SK-N-SH (cell line): ENCODE results near the gene ADD1. TPM values are rescaled to one million over a fixed set of nuclear protein-coding genes. Genes with fewer than 3 reads are reported as not detected.

ENCODE experiments used
- CTCF ChIA-PET: fragments of 300-600, 350-600 bp; formaldehyde crosslinking; extraction: SDS; loops from one replicate; lab custom pipeline; 2021; lab: Yijun Ruan, JAX
- POLR2A ChIA-PET: fragments of 350-600 bp; sonication (Branson Sonifier 250); formaldehyde crosslinking; extraction: SDS; loops from one replicate; lab custom pipeline; 2020; ENCODE audit warnings: antibody characterized with exemption, inconsistent platforms; lab: Yijun Ruan, JAX
- DNase-seq: peaks from one replicate; pipeline ENCODE4 v3.0.0; 2012
- H2AFZ ChIP-seq: fragments of 200-600 bp; sonication (generic); 2 replicates; pipeline ENCODE4 v1.8.1; 2016; ENCODE audit warnings: antibody characterized with exemption, mild to moderate bottlenecking, low read depth
- H3F3A ChIP-seq: fragments of 200-600 bp; sonication (generic); replicated peaks from 2 replicates; pipeline ENCODE3; 2016; ENCODE audit warnings: antibody characterized with exemption, mild to moderate bottlenecking; ENCODE audit not compliant: insufficient read depth
- H3K27ac ChIP-seq, 2 experiments: fragments of 200-500 bp in 1 of 2; fragments of 200-600 bp in 1 of 2; sonication (Bioruptor generic) in 1 of 2; sonication (generic), shearing (Covaris generic) in 1 of 2; 2 replicates each; pipeline versions ENCODE4 v1.5.1 to v1.6.1; 2014 to 2016; ENCODE audit warnings: low read depth in 2 of 2, inconsistent platforms in 1 of 2, low read length in 1 of 2, mild to moderate bottlenecking in 1 of 2, mixed read lengths in 1 of 2
- H3K27me3 ChIP-seq: fragments of 200-600 bp; sonication (generic), shearing (Covaris generic); 2 replicates; pipeline ENCODE4 v1.6.1; 2016; ENCODE audit warnings: mixed run types; ENCODE audit not compliant: insufficient read depth
- H3K36me3 ChIP-seq, 2 experiments: fragments of 200-500 bp in 1 of 2; fragments of 200-600 bp in 1 of 2; sonication (Bioruptor generic) in 1 of 2; sonication (generic) in 1 of 2; replicated peaks in 1 of 2; 2 replicates each; pipeline versions ENCODE3 to v1.5.1; 2014 to 2016; ENCODE audit warnings: low read length in 1 of 2, mild to moderate bottlenecking in 1 of 2; ENCODE audit not compliant: insufficient read depth in 2 of 2, control insufficient read depth in 1 of 2
- H3K4me1 ChIP-seq, 2 experiments: fragments of 200-500 bp in 1 of 2; fragments of 200-600 bp in 1 of 2; sonication (Bioruptor generic) in 1 of 2; sonication (generic), shearing (Covaris generic) in 1 of 2; 2 replicates each; pipeline versions ENCODE4 v1.5.1 to v1.6.1; 2014 to 2016; ENCODE audit warnings: low read depth in 1 of 2, low read length in 1 of 2, mixed run types in 1 of 2; ENCODE audit not compliant: insufficient read depth in 2 of 2, control insufficient read depth in 1 of 2
- H3K4me2 ChIP-seq: fragments of 200-600 bp; sonication (generic), shearing (Covaris generic); 2 replicates; pipeline ENCODE4 v1.6.1; 2017; ENCODE audit warnings: mixed run types
- H3K4me3 ChIP-seq, 2 experiments: fragments of 200-500 bp in 1 of 2; fragments of 200-600 bp in 1 of 2; sonication (Bioruptor generic) in 1 of 2; sonication (generic), shearing (Covaris generic) in 1 of 2; 2 replicates each; pipeline versions ENCODE4 v1.5.1 to v1.8.1; 2014 to 2016; ENCODE audit warnings: low read depth in 2 of 2, inconsistent platforms in 1 of 2, low read length in 1 of 2, mild to moderate bottlenecking in 1 of 2, mixed read lengths in 1 of 2, moderate library complexity in 1 of 2
- H3K79me2 ChIP-seq: fragments of 200-600 bp; sonication (generic); 2 replicates; pipeline ENCODE4 v1.8.1; 2017; ENCODE audit warnings: mild to moderate bottlenecking; ENCODE audit not compliant: insufficient read depth
- H3K9ac ChIP-seq: fragments of 200-600 bp; sonication (generic); 2 replicates; pipeline ENCODE4 v1.6.1; 2017; ENCODE audit warnings: mixed run types
- H3K9me2 ChIP-seq: fragments of 200-600 bp; sonication (generic); 2 replicates; pipeline ENCODE4 v1.6.1; 2017; ENCODE audit warnings: mixed run types
- H3K9me3 ChIP-seq: fragments of 200-600 bp; sonication (generic); 2 replicates; pipeline ENCODE4 v1.6.1; 2017; ENCODE audit warnings: mixed run types, mild to moderate bottlenecking, moderate library complexity
- H4K20me1 ChIP-seq: fragments of 200-600 bp; sonication (generic); 2 replicates; pipeline ENCODE4 v1.6.1; 2017; ENCODE audit warnings: mild to moderate bottlenecking, mixed run types; ENCODE audit not compliant: insufficient read depth
- FOXM1 ChIP-seq: IDR thresholded peaks from 2 replicates; pipeline ENCODE4 v1.4.0; 2012; ENCODE audit warnings: low read depth, mild to moderate bottlenecking
- IRF3 ChIP-seq: fragments of 150-350 bp; IDR thresholded peaks from 2 replicates; pipeline ENCODE4 v1.6.1; 2016; ENCODE audit warnings: mild to moderate bottlenecking, low read depth, low read length
- JUND ChIP-seq: IDR thresholded peaks from 2 replicates; pipeline ENCODE4 v1.4.0; 2012
- MEF2A ChIP-seq: IDR thresholded peaks from 2 replicates; pipeline ENCODE4 v1.4.0; 2012; ENCODE audit warnings: low read depth, borderline replicate concordance
- RXRA ChIP-seq: IDR thresholded peaks from 2 replicates; pipeline ENCODE4 v1.4.0; 2012; ENCODE audit warnings: low read depth, mild to moderate bottlenecking, borderline replicate concordance
- TCF12 ChIP-seq: IDR thresholded peaks from 2 replicates; pipeline ENCODE4 v1.4.0; 2012
- YY1 ChIP-seq: IDR thresholded peaks from 2 replicates; pipeline ENCODE4 v1.4.0; 2012; ENCODE audit warnings: low read depth, mild to moderate bottlenecking
- WGBS: methylation state at CpG from one replicate; pipeline ENCODE4 v1.1.6; 2017; ENCODE audit warnings: low lambda C conversion rate; 5-methylcytosine and 5-hydroxymethylcytosine counted together
- polyA plus RNA-seq, 3 experiments: library from polyadenylated mRNA; depleted of rRNA; stranded (reverse); fragments of >200 nt; gene quantifications; 2 replicates each; pipeline ENCODE4 v1.2.3, GENCODE V29; 2012
- TF ChIP-seq, protein P1 (sequence below): IDR thresholded peaks from 2 replicates; pipeline ENCODE4 v1.4.0; 2012; ENCODE audit warnings: low read depth
- TF ChIP-seq, protein P2 (sequence below): IDR thresholded peaks from 2 replicates; pipeline ENCODE4; 2012
- TF ChIP-seq, protein P3 (sequence below): IDR thresholded peaks from 2 replicates; pipeline ENCODE4 v1.4.0; 2012; ENCODE audit warnings: low read depth, borderline replicate concordance

ADD1 gene
- polyA plus RNA-seq, 1 of the 3 experiments (the other 2 are of a cell fraction), result 155 TPM

DNA sequence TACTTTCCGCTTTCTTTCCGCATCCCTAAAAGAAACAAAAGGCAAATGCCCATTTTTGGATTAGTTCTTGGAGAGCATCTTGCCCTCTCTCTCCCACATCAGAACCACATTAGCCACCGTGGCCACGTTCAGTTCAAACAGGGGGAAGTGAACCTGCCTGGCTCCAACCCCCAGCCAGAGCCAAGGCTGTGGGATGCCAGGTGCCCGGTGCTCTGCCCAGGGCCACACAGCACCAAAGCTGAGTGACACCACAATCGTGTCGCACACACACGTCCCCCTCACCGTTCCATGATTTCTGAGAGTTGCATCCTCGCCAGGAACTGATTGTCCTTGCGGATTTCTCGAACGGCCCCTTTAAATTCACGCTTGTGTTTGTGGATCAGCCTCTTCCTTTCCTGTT is 95.3 kb downstream of the ADD1 start:
- no peak for DNase-seq
- Histone ChIP-seq H3K9me2 (no peaks in the 10 kb centered on the region), H3K79me2 (peaks cover 34% of the 10 kb centered on the region), H3K27ac (no peak overlapping the region), H3K4me3 (no peak overlapping the region), H3K4me2 (no peak overlapping the region), H2AFZ (no peak overlapping the region), H3K9me3 (no peaks in the 10 kb centered on the region), H3K4me1 (peaks cover 14 to 27% of the 10 kb centered on the region in 2 experiments), H3F3A (peaks cover 16% of the 10 kb centered on the region), H4K20me1 (0 out of 2 replicates have a peak, but pooled peaks cover 19% of the 10 kb centered on the region), H3K36me3 (peaks cover 30 to 63% of the 10 kb centered on the region in 2 experiments), H3K9ac (no peak overlapping the region), H3K27me3 (no peaks in the 10 kb centered on the region)
- TF ChIP-seq JUND, result no peak
- TF ChIP-seq YY1, result no peak
- CTCF ChIA-PET, result interaction anchor here (0.7 kb wide), 1 partner anchor 17 kb away, joined by 3 read pairs; no protein-coding TSS in a partner anchor
- POLR2A ChIA-PET, result no interaction called here
- 97% methylated on average over 13 of the region's 14 CpGs for WGBS

- Histone ChIP-seq H4K20me1 (0 out of 2 replicates have a peak, but pooled peaks cover 19% of the 10 kb centered on the region), H3K79me2 (peaks cover 33% of the 10 kb centered on the region), H3K4me2 (no peak overlapping the region), H2AFZ (no peak overlapping the region), H3K9me3 (no peaks in the 10 kb centered on the region), H3K27me3 (no peaks in the 10 kb centered on the region), H3K36me3 (peaks cover 30 to 68% of the 10 kb centered on the region in 2 experiments), H3K4me1 (peaks cover 14 to 27% of the 10 kb centered on the region in 2 experiments), H3F3A (peaks cover 16% of the 10 kb centered on the region), H3K27ac (no peak overlapping the region), H3K4me3 (no peak overlapping the region), H3K9me2 (no peaks in the 10 kb centered on the region), H3K9ac (no peak overlapping the region)
- WGBS, result 96% methylated on average over 18 of the region's 30 CpGs
- ChIA-PET POLR2A (no interaction called here), CTCF (interaction anchor here (0.7 kb wide), 1 partner anchor 16 kb away, joined by 3 read pairs; no protein-coding TSS in a partner anchor)
- DNase-seq, result no peak
- TF ChIP-seq RXRA (no peak), TCF12 (no peak), IRF3 (no peak), MEF2A (no peak), FOXM1 (no peak)
- TF ChIP-seq, protein P1, sequence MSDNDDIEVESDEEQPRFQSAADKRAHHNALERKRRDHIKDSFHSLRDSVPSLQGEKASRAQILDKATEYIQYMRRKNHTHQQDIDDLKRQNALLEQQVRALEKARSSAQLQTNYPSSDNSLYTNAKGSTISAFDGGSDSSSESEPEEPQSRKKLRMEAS, result no peak
- TF ChIP-seq, protein P2, sequence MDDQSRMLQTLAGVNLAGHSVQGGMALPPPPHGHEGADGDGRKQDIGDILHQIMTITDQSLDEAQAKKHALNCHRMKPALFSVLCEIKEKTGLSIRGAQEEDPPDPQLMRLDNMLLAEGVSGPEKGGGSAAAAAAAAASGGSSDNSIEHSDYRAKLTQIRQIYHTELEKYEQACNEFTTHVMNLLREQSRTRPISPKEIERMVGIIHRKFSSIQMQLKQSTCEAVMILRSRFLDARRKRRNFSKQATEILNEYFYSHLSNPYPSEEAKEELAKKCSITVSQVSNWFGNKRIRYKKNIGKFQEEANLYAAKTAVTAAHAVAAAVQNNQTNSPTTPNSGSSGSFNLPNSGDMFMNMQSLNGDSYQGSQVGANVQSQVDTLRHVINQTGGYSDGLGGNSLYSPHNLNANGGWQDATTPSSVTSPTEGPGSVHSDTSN, result no peak
- TF ChIP-seq, protein P3, sequence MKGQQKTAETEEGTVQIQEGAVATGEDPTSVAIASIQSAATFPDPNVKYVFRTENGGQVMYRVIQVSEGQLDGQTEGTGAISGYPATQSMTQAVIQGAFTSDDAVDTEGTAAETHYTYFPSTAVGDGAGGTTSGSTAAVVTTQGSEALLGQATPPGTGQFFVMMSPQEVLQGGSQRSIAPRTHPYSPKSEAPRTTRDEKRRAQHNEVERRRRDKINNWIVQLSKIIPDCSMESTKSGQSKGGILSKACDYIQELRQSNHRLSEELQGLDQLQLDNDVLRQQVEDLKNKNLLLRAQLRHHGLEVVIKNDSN, result no peak
Observed at GRCh38 chr4:2939383-2940243, 96.0 kb downstream of the ADD1 start.
